Large intestine (tissue), 3 donors: ENCODE measurements around the gene YPEL4. TPM values are rescaled to one million over a fixed set of nuclear protein-coding genes. Genes with fewer than 3 reads are reported as not detected.
A peak's percentile ranks its signal among the peaks of the same experiment; 100 is the strongest.

Source experiments
- DNase-seq, 2 donors: peaks; one replicate each; pipeline versions ENCODE4 v3.0.0 to v3.0.0-alpha.2; 2013
- H3K27ac ChIP-seq: one replicate; pipeline ENCODE4 v1.5.1; 2013; ENCODE audit warnings: low read length
- H3K27me3 ChIP-seq: 2 replicates; pipeline ENCODE4 v1.6.1; 2013; ENCODE audit warnings: low read length; ENCODE audit not compliant: control insufficient read depth, insufficient read depth
- H3K36me3 ChIP-seq: 2 replicates; pipeline ENCODE4 v1.6.1; 2013; ENCODE audit warnings: low read length; ENCODE audit not compliant: control insufficient read depth, insufficient read depth
- H3K4me1 ChIP-seq: one replicate; pipeline ENCODE4 v1.6.1; 2013; ENCODE audit warnings: low read length; ENCODE audit not compliant: control insufficient read depth, insufficient read depth
- H3K4me3 ChIP-seq: one replicate; pipeline ENCODE4 v1.5.1; 2013; ENCODE audit warnings: low read length
- H3K9me3 ChIP-seq: one replicate; pipeline ENCODE4 v1.6.1; 2013; ENCODE audit warnings: mild to moderate bottlenecking, low read depth, low read length, moderate library complexity; ENCODE audit not compliant: control insufficient read depth
- WGBS: methylation state at CpG from one replicate; pipeline ENCODE4 v1.1.5; 2013; ENCODE audit warnings: low lambda C conversion rate; ENCODE audit not compliant: insufficient coverage; 5-methylcytosine and 5-hydroxymethylcytosine counted together
- polyA plus RNA-seq: library from polyadenylated mRNA; unstranded; fragments of 120-200 nt; gene quantifications from one replicate; pipeline ENCODE4 v1.2.1, GENCODE V29; 2013

YPEL4 gene
- polyA plus RNA-seq, 1 donor: 2.6 TPM

DNA sequence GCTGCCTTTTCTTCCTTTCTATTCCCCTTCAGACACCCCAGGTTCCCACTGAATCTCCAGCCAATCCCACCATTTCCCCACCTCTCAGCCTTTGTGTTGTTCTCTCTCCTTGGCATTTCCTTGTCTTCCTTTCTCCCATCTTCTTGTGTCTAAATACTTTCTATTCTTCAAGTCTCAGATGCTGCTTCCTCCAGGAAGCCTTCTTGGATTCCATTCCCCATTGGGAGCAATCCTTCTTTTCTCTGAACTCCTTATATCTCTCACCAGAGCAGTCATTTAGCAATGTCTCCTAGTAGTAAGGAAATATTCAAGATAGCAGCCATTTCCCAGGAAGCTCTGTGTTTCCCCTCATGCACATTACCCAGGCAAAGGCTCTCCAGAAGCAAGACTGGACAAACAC, 15.4 kb downstream of the YPEL4 start:
- Histone ChIP-seq H3K27me3 (peaks cover 8% of the 10 kb centered on the region), H3K36me3 (no peaks in the 10 kb centered on the region), H3K9me3 (no peaks in the 10 kb centered on the region), H3K27ac (no peak overlapping the region), H3K4me3 (no peak overlapping the region), H3K4me1 (peaks cover 11% of the 10 kb centered on the region)
- no peak for DNase-seq

DNA sequence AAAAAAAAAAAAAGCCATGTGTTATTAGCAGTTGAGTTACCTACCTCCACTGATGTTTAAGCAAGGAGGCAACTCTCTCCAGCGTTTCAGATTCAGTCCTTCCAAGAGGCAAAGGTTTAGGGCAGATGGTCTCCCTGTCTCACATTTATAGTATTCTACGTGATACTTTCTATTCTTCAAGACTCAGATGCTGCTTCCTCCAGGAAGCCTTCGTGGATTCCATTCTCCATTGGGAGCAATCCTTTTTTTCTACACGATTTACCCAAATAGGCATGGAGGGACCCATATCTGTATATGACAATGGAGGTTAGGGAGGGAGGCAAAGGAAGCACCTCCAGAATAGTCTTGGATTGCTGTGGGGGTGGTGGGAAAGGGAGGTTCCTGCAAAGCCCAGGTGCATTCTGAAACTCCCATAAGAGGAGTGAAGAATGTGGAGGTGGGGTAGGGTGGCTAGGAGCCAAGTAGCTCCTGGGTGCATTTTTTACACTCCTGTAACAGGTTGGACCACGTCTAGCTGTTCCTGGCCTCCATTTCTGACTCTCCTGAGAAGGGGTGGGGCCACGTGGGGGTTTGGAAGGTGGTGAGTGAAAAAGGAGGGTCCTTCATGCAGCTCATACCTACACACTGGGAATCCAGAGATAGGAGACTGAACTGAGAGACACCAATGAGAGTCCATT, 16.2 kb downstream of the YPEL4 start:
- DNase-seq: no peak
- H3K27me3 ChIP-seq: peaks cover 8% of the 10 kb centered on the region
- H3K9me3 ChIP-seq: no peaks in the 10 kb centered on the region
- H3K4me3 ChIP-seq: no peak overlapping the region
- WGBS: no CpG with 5 or more reads among the region's 6 CpGs
- H3K27ac ChIP-seq: no peak overlapping the region
- H3K36me3 ChIP-seq: no peaks in the 10 kb centered on the region
- H3K4me1 ChIP-seq: peaks cover 7% of the 10 kb centered on the region

DNA sequence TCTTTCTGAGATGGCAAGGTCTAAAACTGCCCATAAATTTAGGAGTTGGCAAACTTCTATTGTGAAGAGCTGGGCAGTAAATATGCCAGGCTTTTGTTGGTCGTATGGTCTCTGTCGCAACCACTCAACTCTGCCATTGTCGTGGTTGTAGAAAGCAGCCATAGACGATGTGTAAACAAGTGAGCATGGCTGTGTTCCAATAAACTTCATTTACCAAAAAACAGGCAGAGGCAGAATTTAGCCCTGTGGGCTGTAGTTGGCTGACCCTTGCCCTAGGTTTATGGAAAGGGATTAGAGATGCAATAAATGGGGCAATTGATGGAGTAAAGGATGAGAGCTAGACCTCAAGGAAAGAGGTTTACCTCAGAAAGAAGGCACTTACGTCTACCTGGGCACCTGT, 17.6 kb downstream of the YPEL4 start:
- DNase-seq: peak in 1 of 2 donors; percentile 60
- no peaks in the 10 kb centered on the region for H3K9me3 ChIP-seq
- no CpG with 5 or more reads among the region's 5 CpGs for WGBS

DNA sequence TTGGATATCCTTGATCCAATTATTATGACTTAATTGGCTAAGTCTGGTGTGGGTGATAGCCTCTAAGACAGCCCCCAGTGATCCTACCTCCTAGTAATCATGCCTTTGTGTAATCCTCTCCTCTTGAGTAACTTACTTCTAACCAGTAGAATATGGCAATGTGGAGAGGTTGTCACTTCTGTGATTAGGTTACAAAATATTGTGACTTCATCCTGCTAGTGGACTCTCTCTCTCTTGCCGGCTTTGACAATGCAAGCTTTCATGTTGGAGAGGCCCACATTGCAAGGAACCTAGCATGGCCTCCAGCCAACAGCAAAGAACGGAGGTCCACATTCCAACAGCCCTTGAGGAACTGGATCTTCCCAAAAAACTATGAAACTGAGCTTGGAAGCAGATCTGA, 19.5 kb downstream of the YPEL4 start:
- H3K4me3 ChIP-seq: no peak overlapping the region
- WGBS: no CpG with 5 or more reads among the region's 2 CpGs

More for the DNA sequence above, 17.6 kb downstream of the YPEL4 start:
- no peak overlapping the region for H3K27ac ChIP-seq
- H3K4me1 ChIP-seq: no peaks in the 10 kb centered on the region
- H3K36me3 ChIP-seq: no peaks in the 10 kb centered on the region
- H3K27me3 ChIP-seq: peaks cover 8% of the 10 kb centered on the region
- no peak overlapping the region for H3K4me3 ChIP-seq

DNA sequence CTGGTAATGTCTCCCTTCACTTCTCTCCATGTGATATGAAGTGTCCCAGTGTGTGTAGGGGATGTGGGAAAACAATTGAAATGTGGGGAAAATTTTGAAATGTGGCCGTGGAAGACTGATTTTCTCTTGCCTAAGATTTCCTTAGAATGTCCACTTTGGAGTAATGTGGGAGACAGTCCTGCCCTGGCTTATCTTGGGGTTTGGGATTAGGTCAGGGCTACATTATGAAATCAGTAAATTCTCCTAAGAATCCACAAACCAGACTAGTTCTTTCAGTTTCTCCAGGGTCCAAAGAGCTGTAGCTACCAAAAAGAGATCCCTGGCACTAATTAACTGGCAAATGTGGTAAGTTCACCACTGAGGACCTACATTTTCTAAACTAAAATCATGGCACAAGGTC, 22.8 kb downstream of the YPEL4 start:
- no peaks in the 10 kb centered on the region for H3K36me3 ChIP-seq
- H3K9me3 ChIP-seq: no peaks in the 10 kb centered on the region
- DNase-seq: no peak
- H3K27me3 ChIP-seq: peaks cover 4% of the 10 kb centered on the region
- WGBS: no CpG with 5 or more reads among the region's 1 CpG
- no peak overlapping the region for H3K27ac ChIP-seq
- H3K4me3 ChIP-seq: no peak overlapping the region
- no peaks in the 10 kb centered on the region for H3K4me1 ChIP-seq

More for the DNA sequence above, 19.5 kb downstream of the YPEL4 start:
- Histone ChIP-seq H3K27me3 (peaks cover 8% of the 10 kb centered on the region), H3K36me3 (no peaks in the 10 kb centered on the region), H3K27ac (no peak overlapping the region), H3K4me1 (no peaks in the 10 kb centered on the region), H3K9me3 (no peaks in the 10 kb centered on the region)
- DNase-seq: no peak

DNA sequence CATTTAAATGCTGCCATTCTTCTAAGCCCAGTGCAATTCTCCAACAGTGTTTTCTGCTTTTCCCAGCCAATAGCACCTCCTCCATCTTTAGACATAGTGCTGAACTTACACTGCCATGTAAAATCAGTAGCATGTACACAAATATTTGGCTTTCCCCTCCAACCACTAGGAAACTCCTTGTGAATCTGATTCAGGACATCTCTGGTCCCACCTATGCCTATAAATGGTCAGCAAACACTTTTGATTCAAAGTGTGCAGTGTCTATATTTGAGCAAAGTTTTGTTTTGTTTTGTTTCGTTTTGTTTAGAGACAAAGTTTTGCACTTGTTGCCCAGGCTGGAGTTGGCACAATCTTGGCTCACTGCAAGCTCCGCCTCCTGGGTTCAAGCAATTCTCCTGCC, 24.8 kb downstream of the YPEL4 start:
- no peaks in the 10 kb centered on the region for H3K36me3 ChIP-seq
- WGBS: no CpG with 5 or more reads among the region's 2 CpGs
- H3K4me1 ChIP-seq: no peaks in the 10 kb centered on the region
- H3K27ac ChIP-seq: no peak overlapping the region
- no peak for DNase-seq
- no peak overlapping the region for H3K4me3 ChIP-seq
- H3K27me3 ChIP-seq: no peaks in the 10 kb centered on the region
- H3K9me3 ChIP-seq: no peaks in the 10 kb centered on the region

DNA sequence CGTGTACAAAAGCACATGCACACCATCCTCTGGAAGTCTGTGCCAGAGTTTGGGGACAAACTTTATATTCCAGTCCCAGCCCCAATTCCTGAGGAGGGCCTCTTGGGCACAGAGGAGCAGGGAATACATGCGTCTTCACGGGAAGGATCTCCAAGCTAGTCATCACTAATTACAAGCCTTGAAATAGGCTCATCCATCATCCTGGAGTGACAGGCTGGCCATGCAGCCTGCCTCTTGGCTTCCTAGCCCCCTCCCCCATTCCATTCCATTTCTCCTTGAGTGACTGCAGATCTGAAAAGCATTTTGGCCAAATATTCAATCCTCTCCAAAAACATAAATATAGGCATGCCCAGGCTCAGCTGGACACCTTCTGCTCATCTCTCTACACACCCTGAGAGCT, 27.4 kb downstream of the YPEL4 start:
- Histone ChIP-seq H3K9me3 (peaks cover 6% of the 10 kb centered on the region), H3K4me3 (no peak overlapping the region), H3K36me3 (no peaks in the 10 kb centered on the region), H3K27ac (no peak overlapping the region), H3K4me1 (no peaks in the 10 kb centered on the region), H3K27me3 (no peaks in the 10 kb centered on the region)
- no CpG with 5 or more reads among the region's 3 CpGs for WGBS
- no peak for DNase-seq

DNA sequence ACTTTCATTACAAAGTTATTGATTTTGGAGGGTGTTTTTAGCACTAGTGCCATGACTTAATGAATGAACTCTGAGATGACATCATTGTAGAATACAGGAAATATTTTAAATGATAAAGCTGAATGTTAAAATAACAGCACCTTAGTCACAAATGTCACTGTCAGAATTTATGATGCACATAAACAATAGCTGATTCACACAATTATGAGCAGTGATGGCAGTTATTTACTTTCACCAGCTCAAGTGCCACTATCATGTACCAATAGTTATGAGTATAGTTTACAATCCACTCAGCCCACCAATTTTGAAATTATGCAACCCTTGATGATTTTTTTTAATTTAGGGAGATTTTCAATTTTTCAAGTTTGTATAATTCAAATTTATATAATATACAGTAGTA, 29.2 kb downstream of the YPEL4 start:
- no peak overlapping the region for H3K27ac ChIP-seq
- peaks cover 6% of the 10 kb centered on the region for H3K9me3 ChIP-seq
- H3K4me3 ChIP-seq: no peak overlapping the region
- no peaks in the 10 kb centered on the region for H3K4me1 ChIP-seq
- peaks cover 2% of the 10 kb centered on the region for H3K27me3 ChIP-seq
- DNase-seq: no peak
- H3K36me3 ChIP-seq: no peaks in the 10 kb centered on the region

DNA sequence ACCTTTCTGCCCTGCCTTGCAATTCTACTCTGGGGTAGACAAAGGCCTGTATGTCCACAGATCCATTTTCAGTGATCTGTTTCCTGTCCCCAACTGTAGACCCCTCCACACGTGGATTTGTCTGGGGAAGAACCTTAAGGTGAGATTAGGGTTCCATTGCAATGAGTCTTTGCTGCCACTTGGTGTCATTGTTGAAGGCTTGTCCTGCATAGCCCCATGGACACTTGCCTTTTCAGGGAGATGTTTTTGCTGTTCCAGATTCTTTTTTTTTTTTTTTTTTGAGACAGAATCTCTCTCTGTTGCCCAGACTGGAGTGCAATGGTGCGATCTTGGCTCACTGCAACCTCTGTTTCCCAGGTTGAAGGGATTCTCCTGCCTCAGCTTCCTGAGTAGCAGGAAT, 30.4 kb downstream of the YPEL4 start:
- DNase-seq: no peak
- Histone ChIP-seq H3K36me3 (peaks cover 4% of the 10 kb centered on the region), H3K4me1 (no peaks in the 10 kb centered on the region), H3K4me3 (no peak overlapping the region), H3K9me3 (peaks cover 6% of the 10 kb centered on the region), H3K27ac (no peak overlapping the region), H3K27me3 (peaks cover 2% of the 10 kb centered on the region)
- no CpG with 5 or more reads among the region's 2 CpGs for WGBS

DNA sequence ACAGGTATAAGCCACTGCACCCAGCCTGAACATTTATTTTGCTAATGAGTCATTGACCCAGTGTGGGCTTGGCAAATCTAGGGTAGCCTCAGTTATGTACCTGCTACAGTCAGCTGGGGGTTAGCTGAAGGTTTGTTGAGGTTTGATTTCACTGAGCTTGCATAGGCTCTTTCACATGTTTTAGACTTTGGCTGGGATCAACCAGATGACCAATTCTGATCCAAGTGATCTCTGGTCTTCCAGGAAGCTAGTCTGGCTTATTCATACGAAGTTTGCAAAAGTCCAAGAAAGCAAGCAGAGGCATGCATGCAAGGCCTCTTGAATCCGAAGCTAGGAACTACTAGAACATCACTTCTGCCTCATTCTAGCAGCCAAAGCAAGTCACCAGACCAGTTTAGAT, 31.3 kb downstream of the YPEL4 start:
- WGBS: 100% methylated on average over 1 of the region's 2 CpGs
- DNase-seq: no peak
- H3K4me1 ChIP-seq: no peaks in the 10 kb centered on the region

DNA sequence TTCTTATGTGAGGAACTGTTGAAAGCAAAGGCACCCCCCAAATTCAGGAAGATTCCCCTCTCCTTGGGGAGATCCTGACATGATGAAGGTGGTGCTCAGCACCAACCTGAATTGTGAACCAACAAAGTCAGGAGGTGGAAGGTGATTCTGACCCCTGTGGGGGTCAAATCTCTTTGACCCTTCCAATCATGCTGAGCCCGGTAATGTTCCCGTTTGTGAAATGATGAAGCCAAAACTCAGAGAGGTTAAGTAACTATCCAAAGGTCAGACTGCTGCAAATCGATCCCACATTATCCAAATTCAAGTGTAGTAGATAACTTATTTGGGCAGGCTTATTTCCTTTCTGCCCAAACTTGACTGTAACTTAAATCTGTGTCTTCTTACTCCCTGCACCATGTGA, 33.1 kb downstream of the YPEL4 start:
- peaks cover 6% of the 10 kb centered on the region for H3K9me3 ChIP-seq
- no peak overlapping the region for H3K4me3 ChIP-seq
- H3K27ac ChIP-seq: no peak overlapping the region
- no CpG with 5 or more reads among the region's 3 CpGs for WGBS
- DNase-seq: no peak
- no peaks in the 10 kb centered on the region for H3K4me1 ChIP-seq
- H3K36me3 ChIP-seq: peaks cover 6% of the 10 kb centered on the region
- peaks cover 2% of the 10 kb centered on the region for H3K27me3 ChIP-seq

More for the DNA sequence above, 31.3 kb downstream of the YPEL4 start:
- Histone ChIP-seq H3K9me3 (peaks cover 6% of the 10 kb centered on the region), H3K36me3 (peaks cover 6% of the 10 kb centered on the region), H3K27me3 (peaks cover 2% of the 10 kb centered on the region), H3K27ac (no peak overlapping the region), H3K4me3 (no peak overlapping the region)
